GM12874 (cell line): ENCODE results near the gene OR2D2.

Source experiments
- CTCF ChIP-seq: IDR thresholded peaks from 2 replicates; pipeline ENCODE4 v1.5.1; 2011; ENCODE audit warnings: low read depth, mild to moderate bottlenecking, control low read depth, low read length, moderate library complexity; ENCODE audit not compliant: insufficient read depth

Gene OR2D2

GRCh38 chr11:6925636-6926207, 33.4 kb upstream of the OR2D2 start:
- TF ChIP-seq CTCF = no peak

GRCh38 chr11:6925007-6925577, 32.8 kb upstream of the OR2D2 start:
- no peak for TF ChIP-seq CTCF

- TF ChIP-seq CTCF = no peak
Observed at GRCh38 chr11:6920702-6921101, 28.4 kb upstream of the OR2D2 start, which contains the start of gene OR2D3. OR2D3 (plus strand) TSS chr11:6921002; CDS start chr11:6921002, 0 bp downstream.

- TF ChIP-seq CTCF = no peak
Observed at GRCh38 chr11:6919698-6920097, 27.4 kb upstream of the OR2D2 start.

GRCh38 chr11:6911948-6912347, 19.6 kb upstream of the OR2D2 start:
- TF ChIP-seq CTCF = no peak

- TF ChIP-seq CTCF = no peak
Observed at GRCh38 chr11:6911378-6911777, 19.1 kb upstream of the OR2D2 start.

- TF ChIP-seq CTCF = no peak
Observed at GRCh38 chr11:6900327-6900999, 8.2 kb upstream of the OR2D2 start.
